PFSK-1 (cell line): ENCODE results near the gene EXOSC7.

ENCODE experiments used
- POLR2AphosphoS5 ChIP-seq: IDR thresholded peaks from 2 replicates; pipeline ENCODE4 v1.6.1; 2012; ENCODE audit warnings: low read depth, mild to moderate bottlenecking, control low read depth, low read length, moderate library complexity
- REST ChIP-seq, 2 experiments: IDR thresholded peaks; 2 replicates each; pipeline versions ENCODE4 v1.6.1 to v1.8.0; 2011 to 2012; ENCODE audit warnings: low read depth in 2 of 2, low read length in 2 of 2, control low read depth in 1 of 2, inconsistent platforms in 1 of 2, mild to moderate bottlenecking in 1 of 2, moderate library complexity in 1 of 2; ENCODE audit not compliant: insufficient read depth in 1 of 2
- SIN3A ChIP-seq: IDR thresholded peaks from 2 replicates; pipeline ENCODE4 v1.6.1; 2012; ENCODE audit warnings: mild to moderate bottlenecking, low read length, moderate library complexity, borderline replicate concordance; ENCODE audit not compliant: insufficient read depth

DNA sequence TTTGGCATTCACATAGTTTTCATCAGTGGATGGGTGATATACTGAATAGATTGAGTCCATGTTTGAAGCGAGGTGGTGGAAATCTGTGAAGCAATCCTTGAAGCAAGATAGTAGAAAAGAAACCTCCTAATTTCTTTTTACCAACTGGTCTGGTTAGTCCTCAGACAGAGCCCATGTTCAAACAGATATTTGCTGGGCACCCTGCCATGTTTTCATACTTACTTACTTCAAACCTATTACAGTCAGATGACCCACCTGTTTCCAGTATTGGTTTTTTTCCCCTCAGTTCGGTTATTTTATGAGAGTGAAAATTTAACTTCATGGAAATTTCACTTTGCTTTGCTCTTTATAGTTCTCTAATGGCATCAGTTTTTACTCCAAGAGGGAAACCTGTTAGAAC is 23.7 kb downstream of the EXOSC7 start:
- TF ChIP-seq POLR2AphosphoS5 (no peak), SIN3A (no peak), REST (IDR thresholded peaks at IDR 0.05; ENCODE audit: insufficient read depth in 1 of 2, low read depth in 2 of 2, low read length in 2 of 2) (no peak)
